ENCODE measurements around the gene NFKB2. TPM values are rescaled to one million over a fixed set of nuclear protein-coding genes. Genes with fewer than 3 reads are reported as not detected.

The NFKB2 gene
- total RNA-seq, 4 donors from 2014 or later, result 13.7 to 54.4 (median 28.8) TPM

DNA sequence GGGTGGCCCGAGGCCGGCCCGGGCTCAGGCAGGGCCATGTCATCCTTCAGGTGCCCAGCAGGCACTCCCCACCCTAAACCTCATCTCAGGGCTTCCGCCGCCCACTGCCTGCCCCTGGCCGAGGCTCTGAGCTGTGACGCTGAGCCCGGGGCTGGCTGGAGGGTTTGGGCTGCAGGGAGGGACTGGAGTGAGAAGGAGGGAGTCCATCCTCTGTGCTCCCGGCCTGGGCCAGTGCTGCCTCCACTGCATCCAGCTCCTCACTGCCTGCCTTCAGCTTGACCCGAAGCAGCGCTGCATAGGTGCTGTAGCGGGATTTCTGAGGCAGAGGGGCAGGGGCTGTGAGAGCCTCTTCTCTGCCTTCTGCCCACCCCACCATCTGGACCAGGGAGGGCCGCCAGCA, 7.6 kb downstream of the NFKB2 start:
- TF ChIP-seq CTCF (IDR thresholded peaks at IDR 0.05), result no peak
- ATAC-seq (ENCODE audit: low FRiP score), result no peak
- DNase-seq (ENCODE audit: low spot score), result no peak

DNA sequence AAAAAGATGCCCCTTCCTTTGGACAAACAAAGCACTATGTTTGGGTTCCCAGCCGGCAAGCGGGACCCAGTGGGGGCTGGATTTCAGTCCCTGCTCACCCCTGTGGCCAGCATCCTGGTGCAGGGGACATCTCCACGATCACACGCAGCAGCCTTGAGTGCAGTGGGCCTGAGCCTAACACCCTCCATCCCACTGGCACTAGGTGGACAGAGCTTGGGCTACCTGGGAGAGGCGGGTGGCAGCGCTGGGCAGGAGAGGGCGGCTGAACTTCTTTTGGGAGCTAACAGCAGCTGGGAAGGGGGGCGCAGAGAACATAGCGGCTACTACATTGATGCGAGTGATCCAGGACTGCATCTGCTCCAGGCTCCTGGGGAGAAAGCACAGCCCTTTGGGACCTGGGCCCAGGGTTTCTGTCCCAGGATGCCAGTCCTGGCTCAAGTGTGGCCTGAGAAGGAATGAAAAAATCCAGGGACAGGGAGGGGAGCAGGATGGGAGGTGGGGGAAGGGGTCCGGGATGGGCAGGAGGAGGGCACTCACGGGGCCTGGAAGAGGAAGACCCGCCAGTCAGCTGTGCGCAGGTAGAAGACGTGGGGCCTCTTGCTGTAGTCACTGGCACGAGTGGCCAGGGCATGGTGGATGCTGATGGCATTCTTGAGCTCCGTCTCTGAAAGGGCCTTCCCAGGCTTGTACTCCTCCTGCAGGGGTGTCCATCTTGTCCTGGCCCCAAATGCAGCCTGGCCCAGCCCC, 9.0 kb downstream of the NFKB2 start:
- ATAC-seq (ENCODE audit: low FRiP score), result no peak

GRCh38 chr10:102405108-102405571, 9.6 kb downstream of the NFKB2 start:
- ATAC-seq (ENCODE audit: low FRiP score) (no peak), DNase-seq (ENCODE audit: low spot score) (no peak)
- TF ChIP-seq CTCF (IDR thresholded peaks at IDR 0.05), result no peak

More for the DNA sequence above, 9.0 kb downstream of the NFKB2 start:
- no peak for TF ChIP-seq CTCF (IDR thresholded peaks at IDR 0.05)
- DNase-seq (ENCODE audit: low spot score), result no peak

- no peak for DNase-seq (ENCODE audit: low spot score)
- TF ChIP-seq CTCF (IDR thresholded peaks at IDR 0.05), result no peak
- no peak for ATAC-seq (ENCODE audit: low FRiP score)
Measured at GRCh38 chr10:102405632-102406031, 10.1 kb downstream of the NFKB2 start.

GRCh38 chr10:102406815-102407214, 11.3 kb downstream of the NFKB2 start:
- no peak for ATAC-seq (ENCODE audit: low FRiP score)
- no peak for TF ChIP-seq CTCF (IDR thresholded peaks at IDR 0.05)
- no peak for DNase-seq (ENCODE audit: low spot score)

DNA sequence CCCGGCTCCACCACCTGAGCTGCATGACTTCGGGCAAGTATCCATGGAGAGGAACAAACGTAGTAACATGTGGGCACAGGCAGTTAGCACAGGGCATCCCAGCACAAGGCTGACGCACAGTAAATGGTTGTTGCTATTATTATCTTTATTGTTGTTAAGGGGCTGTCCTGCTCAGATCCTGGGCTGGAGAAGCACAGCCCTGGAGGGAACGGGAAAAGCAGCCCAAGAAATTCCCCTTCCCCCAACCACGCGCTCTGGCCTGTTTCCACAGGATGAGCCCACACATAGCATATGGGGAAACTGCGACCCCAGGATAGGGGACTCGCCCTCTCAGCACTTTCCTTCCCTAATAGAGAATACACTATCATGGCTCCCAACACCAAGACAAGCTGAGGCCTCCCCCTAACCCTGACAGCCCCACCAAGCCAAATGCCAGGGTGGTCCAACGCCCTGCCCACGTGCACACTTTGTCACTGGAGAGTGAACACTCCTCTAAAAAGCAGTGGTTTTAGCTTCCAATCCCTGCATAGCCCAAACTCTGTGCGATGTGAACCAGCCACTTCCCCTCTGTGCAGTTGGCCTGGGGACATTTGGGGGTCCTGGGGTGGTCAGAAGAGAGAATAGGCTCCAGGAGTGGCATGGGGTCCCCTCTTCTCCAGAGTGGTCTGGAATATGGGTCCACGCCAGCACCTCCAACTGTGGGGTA, 12.1 kb downstream of the NFKB2 start:
- TF ChIP-seq CTCF (IDR thresholded peaks at IDR 0.05), result no peak
- ATAC-seq (ENCODE audit: low FRiP score) (no peak), DNase-seq (ENCODE audit: low spot score) (no peak)
